ENCODE results near the gene CSTPP1.

CSTPP1 gene

GRCh38 chr11:47001781-47002181 lies 65.2 kb downstream of the CSTPP1 start:
- TF ChIP-seq REST (IDR thresholded peaks at IDR 0.05; ENCODE audit: insufficient read depth in 1 of 2, low read depth in 2 of 2, low read length in 2 of 2) (no peak), TAF1 (IDR thresholded peaks at IDR 0.05; ENCODE audit: borderline replicate concordance, insufficient read depth, low read length) (no peak), POLR2AphosphoS5 (IDR thresholded peaks at IDR 0.05; ENCODE audit: low read depth, low read length) (no peak), FOXP2 (optimal IDR thresholded peaks at IDR 0.05; ENCODE audit: borderline replicate concordance, extremely low read depth, extremely low read length, insufficient read depth) (no peak), SIN3A (IDR thresholded peaks at IDR 0.05; ENCODE audit: borderline replicate concordance, insufficient read depth, low read length) (no peak)

- TF ChIP-seq REST (IDR thresholded peaks at IDR 0.05; ENCODE audit: insufficient read depth in 1 of 2, low read depth in 2 of 2, low read length in 2 of 2) = peak in 1 of 2 experiments; percentile 53; a peak in 1 of 4 replicates
- peak; percentile 31; the same call in 1 of the 2 replicates for TF ChIP-seq POLR2AphosphoS5 (IDR thresholded peaks at IDR 0.05; ENCODE audit: low read depth, low read length)
- TF ChIP-seq FOXP2 (optimal IDR thresholded peaks at IDR 0.05; ENCODE audit: borderline replicate concordance, extremely low read depth, extremely low read length, insufficient read depth) = no peak
- no peak for TF ChIP-seq TAF1 (IDR thresholded peaks at IDR 0.05; ENCODE audit: borderline replicate concordance, insufficient read depth, low read length)
- TF ChIP-seq SIN3A (IDR thresholded peaks at IDR 0.05; ENCODE audit: borderline replicate concordance, insufficient read depth, low read length) = no peak
These were observed 65.8 kb downstream of the CSTPP1 start for GRCh38 chr11:47002390-47002789.

DNA sequence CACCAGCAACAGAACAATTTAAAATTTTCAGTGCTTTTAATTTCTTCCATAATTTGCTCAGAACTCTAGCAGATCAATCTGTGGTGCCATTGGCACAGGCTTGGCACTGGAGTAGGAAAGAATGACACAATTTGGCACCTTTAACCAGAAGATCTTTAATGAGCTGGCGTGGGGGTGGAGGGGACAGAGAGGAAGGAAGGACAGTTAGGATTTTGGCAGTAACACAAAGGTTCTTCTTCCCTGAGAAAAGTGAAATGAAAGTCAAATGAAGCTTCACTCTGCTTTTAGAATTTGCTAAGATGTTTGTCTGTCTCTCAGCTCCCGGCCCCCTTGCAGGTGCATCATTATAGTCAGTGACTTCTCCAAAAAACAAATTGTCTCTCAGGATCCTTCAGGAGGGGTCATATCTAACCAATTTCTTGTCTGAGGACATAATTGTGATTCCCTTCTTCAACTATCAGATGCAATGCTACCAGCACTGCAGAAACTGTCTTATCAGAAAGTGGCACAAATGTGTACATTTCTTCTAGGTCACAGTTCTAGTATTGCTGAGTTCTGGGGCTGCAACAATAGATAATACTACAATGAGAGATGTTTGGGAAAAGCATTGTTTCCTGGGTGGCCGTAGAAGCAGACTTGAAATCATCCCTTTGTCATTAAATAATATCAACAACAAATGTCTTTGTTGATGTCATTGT lies 66.8 kb downstream of the CSTPP1 start:
- TF ChIP-seq SIN3A (IDR thresholded peaks at IDR 0.05; ENCODE audit: borderline replicate concordance, insufficient read depth, low read length) = no peak
- TF ChIP-seq FOXP2 (optimal IDR thresholded peaks at IDR 0.05; ENCODE audit: borderline replicate concordance, extremely low read depth, extremely low read length, insufficient read depth) = no peak
- 0 out of 4 replicates have a peak, but pooled peaks of 1 of the 2 experiments have one; percentile 14 for TF ChIP-seq REST (IDR thresholded peaks at IDR 0.05; ENCODE audit: insufficient read depth in 1 of 2, low read depth in 2 of 2, low read length in 2 of 2)

DNA sequence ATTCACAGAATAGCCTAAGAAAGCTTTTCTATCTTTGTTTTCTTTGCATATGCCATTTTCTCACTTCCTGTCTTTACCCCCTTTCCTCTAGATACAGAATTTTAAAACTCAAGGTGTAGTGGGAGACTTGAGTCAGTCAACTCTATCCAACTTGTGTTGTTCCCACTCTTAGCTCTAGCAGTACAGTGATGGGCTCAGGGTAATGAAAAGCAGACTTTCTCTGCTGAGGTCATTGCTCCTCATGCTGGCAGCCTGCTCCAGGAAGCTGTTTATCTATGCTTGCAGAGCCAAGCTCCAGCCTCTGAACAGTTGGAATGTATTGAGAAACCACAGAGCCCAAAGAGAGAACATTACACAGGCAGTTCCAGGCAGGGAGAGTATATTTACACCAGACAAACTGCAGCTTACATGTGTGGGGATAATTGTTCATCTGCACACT lies 68.1 kb downstream of the CSTPP1 start:
- TF ChIP-seq SIN3A (IDR thresholded peaks at IDR 0.05; ENCODE audit: borderline replicate concordance, insufficient read depth, low read length) (peak; percentile 80; the same call in 1 of the 2 replicates), FOXP2 (optimal IDR thresholded peaks at IDR 0.05; ENCODE audit: borderline replicate concordance, extremely low read depth, extremely low read length, insufficient read depth) (peak; percentile 83), POLR2AphosphoS5 (IDR thresholded peaks at IDR 0.05; ENCODE audit: low read depth, low read length) (peak; percentile 46; the same call in 1 of the 2 replicates), TAF1 (IDR thresholded peaks at IDR 0.05; ENCODE audit: borderline replicate concordance, insufficient read depth, low read length) (no peak), REST (IDR thresholded peaks at IDR 0.05; ENCODE audit: insufficient read depth in 1 of 2, low read depth in 2 of 2, low read length in 2 of 2) (peak in 1 of 2 experiments; percentile 61; a peak in 1 of 4 replicates)

Measured in PFSK-1 (cell line).